ENCODE measurements around the gene CAMKK2.

DNA sequence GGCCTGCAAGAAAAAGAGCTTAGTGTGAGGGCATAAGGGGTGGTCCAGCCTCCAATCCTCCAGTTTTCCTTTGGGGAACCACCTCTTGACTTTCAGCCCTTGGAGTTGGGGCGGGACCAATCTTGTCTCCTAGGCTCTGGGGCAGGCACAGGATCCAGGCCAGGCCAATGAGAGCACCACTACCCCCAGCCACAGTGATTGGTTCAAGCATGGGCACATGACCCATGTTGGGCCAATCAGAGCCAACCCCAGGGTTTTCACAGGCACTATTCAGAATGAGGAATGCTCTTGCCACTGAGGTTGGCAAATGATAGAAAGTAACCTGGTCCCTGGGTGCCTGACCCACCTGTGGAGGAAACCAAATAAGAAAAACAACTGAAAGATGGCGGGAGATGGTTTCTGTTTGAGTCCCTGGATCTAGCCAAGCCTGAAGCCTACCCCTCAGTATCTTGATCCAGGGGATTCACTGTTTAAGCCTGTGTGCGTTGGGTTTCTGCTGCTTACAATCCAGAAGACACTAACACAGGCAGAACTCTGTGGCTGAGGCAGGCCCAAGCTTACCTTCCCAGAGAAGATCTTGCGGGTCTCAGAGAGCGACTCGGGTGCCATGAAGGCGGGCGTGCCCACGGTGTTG lies 43.7 kb downstream of the CAMKK2 start:
- TF ChIP-seq, protein P1, sequence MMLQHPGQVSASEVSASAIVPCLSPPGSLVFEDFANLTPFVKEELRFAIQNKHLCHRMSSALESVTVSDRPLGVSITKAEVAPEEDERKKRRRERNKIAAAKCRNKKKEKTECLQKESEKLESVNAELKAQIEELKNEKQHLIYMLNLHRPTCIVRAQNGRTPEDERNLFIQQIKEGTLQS (IDR thresholded peaks at IDR 0.05) = no peak
- TF ChIP-seq, protein P2, sequence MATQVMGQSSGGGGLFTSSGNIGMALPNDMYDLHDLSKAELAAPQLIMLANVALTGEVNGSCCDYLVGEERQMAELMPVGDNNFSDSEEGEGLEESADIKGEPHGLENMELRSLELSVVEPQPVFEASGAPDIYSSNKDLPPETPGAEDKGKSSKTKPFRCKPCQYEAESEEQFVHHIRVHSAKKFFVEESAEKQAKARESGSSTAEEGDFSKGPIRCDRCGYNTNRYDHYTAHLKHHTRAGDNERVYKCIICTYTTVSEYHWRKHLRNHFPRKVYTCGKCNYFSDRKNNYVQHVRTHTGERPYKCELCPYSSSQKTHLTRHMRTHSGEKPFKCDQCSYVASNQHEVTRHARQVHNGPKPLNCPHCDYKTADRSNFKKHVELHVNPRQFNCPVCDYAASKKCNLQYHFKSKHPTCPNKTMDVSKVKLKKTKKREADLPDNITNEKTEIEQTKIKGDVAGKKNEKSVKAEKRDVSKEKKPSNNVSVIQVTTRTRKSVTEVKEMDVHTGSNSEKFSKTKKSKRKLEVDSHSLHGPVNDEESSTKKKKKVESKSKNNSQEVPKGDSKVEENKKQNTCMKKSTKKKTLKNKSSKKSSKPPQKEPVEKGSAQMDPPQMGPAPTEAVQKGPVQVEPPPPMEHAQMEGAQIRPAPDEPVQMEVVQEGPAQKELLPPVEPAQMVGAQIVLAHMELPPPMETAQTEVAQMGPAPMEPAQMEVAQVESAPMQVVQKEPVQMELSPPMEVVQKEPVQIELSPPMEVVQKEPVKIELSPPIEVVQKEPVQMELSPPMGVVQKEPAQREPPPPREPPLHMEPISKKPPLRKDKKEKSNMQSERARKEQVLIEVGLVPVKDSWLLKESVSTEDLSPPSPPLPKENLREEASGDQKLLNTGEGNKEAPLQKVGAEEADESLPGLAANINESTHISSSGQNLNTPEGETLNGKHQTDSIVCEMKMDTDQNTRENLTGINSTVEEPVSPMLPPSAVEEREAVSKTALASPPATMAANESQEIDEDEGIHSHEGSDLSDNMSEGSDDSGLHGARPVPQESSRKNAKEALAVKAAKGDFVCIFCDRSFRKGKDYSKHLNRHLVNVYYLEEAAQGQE (IDR thresholded peaks at IDR 0.05) = no peak
- TF ChIP-seq, protein P3, sequence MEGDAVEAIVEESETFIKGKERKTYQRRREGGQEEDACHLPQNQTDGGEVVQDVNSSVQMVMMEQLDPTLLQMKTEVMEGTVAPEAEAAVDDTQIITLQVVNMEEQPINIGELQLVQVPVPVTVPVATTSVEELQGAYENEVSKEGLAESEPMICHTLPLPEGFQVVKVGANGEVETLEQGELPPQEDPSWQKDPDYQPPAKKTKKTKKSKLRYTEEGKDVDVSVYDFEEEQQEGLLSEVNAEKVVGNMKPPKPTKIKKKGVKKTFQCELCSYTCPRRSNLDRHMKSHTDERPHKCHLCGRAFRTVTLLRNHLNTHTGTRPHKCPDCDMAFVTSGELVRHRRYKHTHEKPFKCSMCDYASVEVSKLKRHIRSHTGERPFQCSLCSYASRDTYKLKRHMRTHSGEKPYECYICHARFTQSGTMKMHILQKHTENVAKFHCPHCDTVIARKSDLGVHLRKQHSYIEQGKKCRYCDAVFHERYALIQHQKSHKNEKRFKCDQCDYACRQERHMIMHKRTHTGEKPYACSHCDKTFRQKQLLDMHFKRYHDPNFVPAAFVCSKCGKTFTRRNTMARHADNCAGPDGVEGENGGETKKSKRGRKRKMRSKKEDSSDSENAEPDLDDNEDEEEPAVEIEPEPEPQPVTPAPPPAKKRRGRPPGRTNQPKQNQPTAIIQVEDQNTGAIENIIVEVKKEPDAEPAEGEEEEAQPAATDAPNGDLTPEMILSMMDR (IDR thresholded peaks at IDR 0.05; ENCODE audit: low read depth, low read length, missing input control) = no peak
- TF ChIP-seq GABPA (IDR thresholded peaks at IDR 0.05 in 1 of 2, conservative IDR thresholded peaks at IDR 0.05 in 1 of 2) = no peak
- TF ChIP-seq TAF1 (conservative IDR thresholded peaks at IDR 0.05) = no peak
- no peak for TF ChIP-seq EGR1 (IDR thresholded peaks at IDR 0.05; ENCODE audit: low read depth in 2 of 2)
- TF ChIP-seq JUND (IDR thresholded peaks at IDR 0.05) = no peak
- TF ChIP-seq, protein P4, sequence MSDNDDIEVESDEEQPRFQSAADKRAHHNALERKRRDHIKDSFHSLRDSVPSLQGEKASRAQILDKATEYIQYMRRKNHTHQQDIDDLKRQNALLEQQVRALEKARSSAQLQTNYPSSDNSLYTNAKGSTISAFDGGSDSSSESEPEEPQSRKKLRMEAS (IDR thresholded peaks at IDR 0.05) = no peak

All from liver (tissue), 3 donors.